GM23248 (cell line): Measurements from ENCODE around the gene NTN5.

Experiments
- EZH2 ChIP-seq: fragments of 200-600 bp; sonication (generic); IDR thresholded peaks from 2 replicates; pipeline ENCODE4 v1.6.1; 2018; ENCODE audit warnings: antibody characterized with exemption, mild to moderate bottlenecking; ENCODE audit not compliant: insufficient read depth, poor library complexity, severe bottlenecking
- EZH2phosphoT487 ChIP-seq: fragments of 200-600 bp; sonication (generic); IDR thresholded peaks from 2 replicates; pipeline ENCODE4 v1.6.1; 2018; ENCODE audit warnings: antibody characterized with exemption, moderate library complexity, mild to moderate bottlenecking, low read depth; ENCODE audit not compliant: insufficient read depth

DNA sequence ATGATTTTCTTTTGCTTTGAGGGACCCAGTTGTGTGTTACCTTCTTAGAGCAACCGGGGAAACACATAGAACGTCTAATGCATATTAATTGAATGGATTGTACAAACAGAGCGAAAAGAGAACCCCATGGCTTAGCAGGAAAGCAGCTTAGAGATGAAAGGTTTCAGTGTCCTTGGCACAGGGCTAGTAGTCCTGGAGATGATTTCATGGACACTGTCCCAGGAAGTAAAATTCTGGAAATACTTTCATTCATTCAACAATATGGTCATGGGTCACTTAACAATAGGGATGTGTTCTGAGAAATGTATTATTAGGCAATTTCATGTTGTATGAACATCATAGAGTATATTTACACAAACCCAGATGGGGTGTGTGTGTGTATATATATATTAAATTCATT lies 13.3 kb upstream of the NTN5 start:
- TF ChIP-seq EZH2 = no peak
- no peak for TF ChIP-seq EZH2phosphoT487
